ENCODE measurements around the gene SOX6. TPM values are rescaled to one million over a fixed set of nuclear protein-coding genes. Genes with fewer than 3 reads are reported as not detected.
A peak's percentile ranks its signal among the peaks of the same experiment; 100 is the strongest.

The SOX6 gene
- polyA plus RNA-seq, 1 donor (not counting 4 experiments of a cell fraction or from before 2014, with no cell fraction given), result 6.0 TPM

- Histone ChIP-seq H3K4me3 (ENCODE audit: control insufficient read depth in 2 of 3, extremely low read depth in 1 of 3, insufficient read depth in 2 of 3, low read depth in 1 of 3, low read length in 3 of 3) (no peak overlapping the region), H3K36me3 (ENCODE audit: control insufficient read depth in 2 of 2, extremely low read depth in 1 of 2, insufficient read depth in 2 of 2, low read length in 2 of 2) (no peaks in the 10 kb centered on the region), H3K27me3 (ENCODE audit: control insufficient read depth, extremely low read depth, insufficient read depth, low read length) (no peaks in the 10 kb centered on the region), H3K9me3 (ENCODE audit: control insufficient read depth, low read depth, low read length) (no peaks in the 10 kb centered on the region), H3K4me2 (ENCODE audit: control insufficient read depth, extremely low read depth, insufficient read depth, low read depth, low read length) (no peak overlapping the region), H3K27ac (ENCODE audit: control insufficient read depth, insufficient read depth, low read length) (no peak overlapping the region), H4K20me1 (ENCODE audit: control insufficient read depth, extremely low read depth, insufficient read depth, low read length) (no peaks in the 10 kb centered on the region), H3K4me1 (ENCODE audit: control insufficient read depth, extremely low read depth, insufficient read depth, low read length) (peaks cover 19% of the 10 kb centered on the region), H3K9ac (ENCODE audit: control insufficient read depth, extremely low read depth, insufficient read depth, low read length) (no peak overlapping the region), H2AFZ (ENCODE audit: control insufficient read depth, low read length) (no peak overlapping the region), H3K79me2 (ENCODE audit: control insufficient read depth, insufficient read depth, low read length) (no peaks in the 10 kb centered on the region), H3K9me1 (ENCODE audit: control insufficient read depth, extremely low read depth, insufficient read depth, low read length) (no peaks in the 10 kb centered on the region)
- TF ChIP-seq, protein P1, sequence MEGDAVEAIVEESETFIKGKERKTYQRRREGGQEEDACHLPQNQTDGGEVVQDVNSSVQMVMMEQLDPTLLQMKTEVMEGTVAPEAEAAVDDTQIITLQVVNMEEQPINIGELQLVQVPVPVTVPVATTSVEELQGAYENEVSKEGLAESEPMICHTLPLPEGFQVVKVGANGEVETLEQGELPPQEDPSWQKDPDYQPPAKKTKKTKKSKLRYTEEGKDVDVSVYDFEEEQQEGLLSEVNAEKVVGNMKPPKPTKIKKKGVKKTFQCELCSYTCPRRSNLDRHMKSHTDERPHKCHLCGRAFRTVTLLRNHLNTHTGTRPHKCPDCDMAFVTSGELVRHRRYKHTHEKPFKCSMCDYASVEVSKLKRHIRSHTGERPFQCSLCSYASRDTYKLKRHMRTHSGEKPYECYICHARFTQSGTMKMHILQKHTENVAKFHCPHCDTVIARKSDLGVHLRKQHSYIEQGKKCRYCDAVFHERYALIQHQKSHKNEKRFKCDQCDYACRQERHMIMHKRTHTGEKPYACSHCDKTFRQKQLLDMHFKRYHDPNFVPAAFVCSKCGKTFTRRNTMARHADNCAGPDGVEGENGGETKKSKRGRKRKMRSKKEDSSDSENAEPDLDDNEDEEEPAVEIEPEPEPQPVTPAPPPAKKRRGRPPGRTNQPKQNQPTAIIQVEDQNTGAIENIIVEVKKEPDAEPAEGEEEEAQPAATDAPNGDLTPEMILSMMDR (optimal IDR thresholded peaks at IDR 0.05 in 1 of 3, IDR thresholded peaks at IDR 0.05 in 1 of 3, conservative IDR thresholded peaks at IDR 0.05 in 1 of 3; ENCODE audit: extremely low read depth in 1 of 3, insufficient read depth in 2 of 3, low read length in 3 of 3), result no peak
- no peak for TF ChIP-seq EZH2 (IDR thresholded peaks at IDR 0.05; ENCODE audit: low read length)
- FAIRE-seq, result no peak
- dilution Hi-C loops (cut with MboI; ENCODE audit: extremely low pct_ligation_motif_present, low sequenced_read_pairs), result no loop called here
- no peak for DNase-seq (ENCODE audit: low read depth, low spot score)
These were observed 238.2 kb downstream of the SOX6 start for GRCh38 chr11:16117989-16118756.

DNA sequence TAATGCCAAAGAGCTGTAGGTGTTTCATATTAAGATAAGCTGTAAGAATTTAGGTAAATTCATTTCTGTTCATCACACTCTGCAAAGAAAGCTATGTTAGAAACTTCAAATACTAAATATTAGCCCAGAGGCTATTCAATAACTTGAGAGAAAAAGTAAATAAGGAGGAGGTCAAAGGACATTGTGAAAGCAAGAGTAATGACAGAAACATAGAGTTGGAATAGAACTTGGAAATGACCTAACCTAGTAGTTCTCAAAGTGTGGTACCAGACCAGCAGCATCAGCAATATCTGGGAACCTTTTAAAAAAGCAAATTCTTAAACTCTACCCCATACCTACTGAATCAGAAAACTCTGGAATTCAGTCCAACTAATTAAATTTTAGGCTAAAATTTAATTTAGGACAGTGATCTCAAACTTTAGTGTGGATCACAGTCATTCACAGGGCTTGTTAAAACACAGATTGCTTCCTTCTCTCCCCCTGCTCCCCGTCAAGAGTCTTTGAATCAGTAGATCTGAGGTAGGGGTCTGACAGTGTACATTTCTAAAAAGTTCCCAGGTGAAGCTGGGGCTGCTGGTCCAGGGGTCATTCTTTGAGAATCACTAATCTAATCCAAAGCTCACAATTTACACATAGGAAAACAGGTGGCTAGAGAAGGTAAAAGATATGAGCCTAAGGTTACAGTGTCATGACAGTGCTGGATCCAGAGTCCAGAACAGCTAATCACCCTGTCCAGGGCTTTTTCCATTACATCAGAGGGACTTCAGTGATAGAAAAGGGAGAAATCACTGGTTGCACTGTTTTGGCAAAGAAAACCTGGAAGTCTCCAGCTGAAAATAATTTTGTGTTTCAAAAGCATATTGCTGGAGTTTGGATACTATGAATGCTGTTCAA lies 241.1 kb downstream of the SOX6 start:
- no peaks in the 10 kb centered on the region for H3K9me3 ChIP-seq (ENCODE audit: control insufficient read depth, low read depth, low read length)
- dilution Hi-C loops (cut with MboI; ENCODE audit: extremely low pct_ligation_motif_present, low sequenced_read_pairs), result no loop called here
- no peak overlapping the region for H2AFZ ChIP-seq (ENCODE audit: control insufficient read depth, low read length)
- H3K27me3 ChIP-seq (ENCODE audit: control insufficient read depth, extremely low read depth, insufficient read depth, low read length), result no peaks in the 10 kb centered on the region
- no peak overlapping the region for H3K4me3 ChIP-seq (ENCODE audit: control insufficient read depth in 2 of 3, extremely low read depth in 1 of 3, insufficient read depth in 2 of 3, low read depth in 1 of 3, low read length in 3 of 3)
- no peaks in the 10 kb centered on the region for H3K9me1 ChIP-seq (ENCODE audit: control insufficient read depth, extremely low read depth, insufficient read depth, low read length)
- no peaks in the 10 kb centered on the region for H3K79me2 ChIP-seq (ENCODE audit: control insufficient read depth, insufficient read depth, low read length)
- no peak overlapping the region for H3K9ac ChIP-seq (ENCODE audit: control insufficient read depth, extremely low read depth, insufficient read depth, low read length)
- TF ChIP-seq, protein P1 (optimal IDR thresholded peaks at IDR 0.05 in 1 of 3, IDR thresholded peaks at IDR 0.05 in 1 of 3, conservative IDR thresholded peaks at IDR 0.05 in 1 of 3; ENCODE audit: extremely low read depth in 1 of 3, insufficient read depth in 2 of 3, low read length in 3 of 3), result no peak
- no peak for TF ChIP-seq EZH2 (IDR thresholded peaks at IDR 0.05; ENCODE audit: low read length)
- H3K27ac ChIP-seq (ENCODE audit: control insufficient read depth, insufficient read depth, low read length), result no peak overlapping the region
- H3K36me3 ChIP-seq (ENCODE audit: control insufficient read depth in 2 of 2, extremely low read depth in 1 of 2, insufficient read depth in 2 of 2, low read length in 2 of 2), result no peaks in the 10 kb centered on the region
- FAIRE-seq (peak; percentile 5), DNase-seq (ENCODE audit: low read depth, low spot score) (no peak)
- peak overlapping the region; percentile 41 for H3K4me2 ChIP-seq (ENCODE audit: control insufficient read depth, extremely low read depth, insufficient read depth, low read depth, low read length)
- peaks cover 37% of the 10 kb centered on the region for H3K4me1 ChIP-seq (ENCODE audit: control insufficient read depth, extremely low read depth, insufficient read depth, low read length)
- no peaks in the 10 kb centered on the region for H4K20me1 ChIP-seq (ENCODE audit: control insufficient read depth, extremely low read depth, insufficient read depth, low read length)

Measured in keratinocyte (primary cell).